ENCODE measurements around the gene RASA3.

Gene RASA3

DNA sequence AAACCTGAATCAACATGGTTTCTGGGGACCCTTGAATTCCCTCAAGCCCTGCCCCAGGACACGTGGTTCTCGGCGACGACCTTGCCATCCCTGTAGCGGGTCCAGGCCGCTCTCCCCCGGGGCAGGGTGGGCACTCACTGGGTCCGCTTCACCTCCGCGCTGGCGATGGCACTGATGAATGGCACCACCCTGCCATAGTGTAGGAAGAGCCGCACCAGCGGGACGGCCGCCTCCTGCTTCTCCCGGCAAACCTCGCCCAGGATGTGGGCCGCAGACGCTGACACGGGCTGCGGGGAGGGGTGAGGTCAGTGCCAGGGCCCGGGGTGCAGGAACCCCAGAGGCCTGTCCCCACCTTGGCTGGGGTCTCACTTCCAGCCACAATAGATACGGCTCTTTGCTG is 114.5 kb downstream of the RASA3 start:
- TF ChIP-seq, protein P1, sequence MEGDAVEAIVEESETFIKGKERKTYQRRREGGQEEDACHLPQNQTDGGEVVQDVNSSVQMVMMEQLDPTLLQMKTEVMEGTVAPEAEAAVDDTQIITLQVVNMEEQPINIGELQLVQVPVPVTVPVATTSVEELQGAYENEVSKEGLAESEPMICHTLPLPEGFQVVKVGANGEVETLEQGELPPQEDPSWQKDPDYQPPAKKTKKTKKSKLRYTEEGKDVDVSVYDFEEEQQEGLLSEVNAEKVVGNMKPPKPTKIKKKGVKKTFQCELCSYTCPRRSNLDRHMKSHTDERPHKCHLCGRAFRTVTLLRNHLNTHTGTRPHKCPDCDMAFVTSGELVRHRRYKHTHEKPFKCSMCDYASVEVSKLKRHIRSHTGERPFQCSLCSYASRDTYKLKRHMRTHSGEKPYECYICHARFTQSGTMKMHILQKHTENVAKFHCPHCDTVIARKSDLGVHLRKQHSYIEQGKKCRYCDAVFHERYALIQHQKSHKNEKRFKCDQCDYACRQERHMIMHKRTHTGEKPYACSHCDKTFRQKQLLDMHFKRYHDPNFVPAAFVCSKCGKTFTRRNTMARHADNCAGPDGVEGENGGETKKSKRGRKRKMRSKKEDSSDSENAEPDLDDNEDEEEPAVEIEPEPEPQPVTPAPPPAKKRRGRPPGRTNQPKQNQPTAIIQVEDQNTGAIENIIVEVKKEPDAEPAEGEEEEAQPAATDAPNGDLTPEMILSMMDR (IDR thresholded peaks at IDR 0.05; ENCODE audit: low read depth, low read length), result no peak
- TF ChIP-seq EZH2phosphoT487 (IDR thresholded peaks at IDR 0.05; ENCODE audit: low read depth), result no peak
- Histone ChIP-seq H3K9me3 (ENCODE audit: insufficient read depth, low read length) (no peaks in the 10 kb centered on the region), H3K79me2 (ENCODE audit: low read length) (no peaks in the 10 kb centered on the region), H3K4me2 (ENCODE audit: low read length) (no peak overlapping the region), H4K20me1 (ENCODE audit: insufficient read depth, low read length) (no peaks in the 10 kb centered on the region), H3K4me3 (ENCODE audit: low read length) (no peak overlapping the region), H3K36me3 (replicated peaks; ENCODE audit: low read depth, low read length) (no peaks in the 10 kb centered on the region), H3K9ac (ENCODE audit: low read length) (no peak overlapping the region), H3K27ac (ENCODE audit: low read length) (no peak overlapping the region), H2AFZ (ENCODE audit: low read depth, low read length) (no peak overlapping the region), H3K4me1 (ENCODE audit: low read length) (no peaks in the 10 kb centered on the region), H3K27me3 (ENCODE audit: low read depth, low read length) (no peaks in the 10 kb centered on the region)

DNA sequence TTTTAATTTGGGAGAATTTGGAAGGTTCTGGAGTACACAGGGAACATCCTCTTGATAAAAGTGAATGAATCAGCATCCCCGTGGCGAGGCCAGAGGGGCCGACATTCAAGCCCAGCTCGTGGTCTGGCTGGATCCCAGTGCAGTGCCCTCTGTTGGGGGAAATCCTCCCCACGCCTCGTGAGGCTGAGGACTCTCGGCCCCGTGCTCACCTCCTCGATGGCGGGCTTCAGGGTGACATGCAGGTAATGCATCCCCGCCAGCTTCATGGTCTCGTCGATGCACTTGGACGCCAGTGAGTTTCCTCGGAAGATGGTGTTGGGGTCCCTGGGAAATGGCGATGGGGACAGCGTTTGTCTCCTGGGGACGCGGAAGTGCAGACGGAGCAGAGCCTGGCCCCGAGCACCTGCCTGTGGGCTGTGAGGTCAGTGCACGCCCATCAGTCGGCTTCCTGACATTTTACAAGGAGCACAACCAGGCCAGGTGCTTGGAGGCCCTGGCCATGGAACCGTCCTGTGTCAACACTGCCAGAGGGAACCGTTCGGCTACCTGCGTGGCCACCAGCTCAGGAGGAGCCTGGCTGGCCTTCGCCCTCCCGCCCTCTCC is 115.3 kb downstream of the RASA3 start:
- no peaks in the 10 kb centered on the region for H4K20me1 ChIP-seq (ENCODE audit: insufficient read depth, low read length)
- H3K9ac ChIP-seq (ENCODE audit: low read length), result no peak overlapping the region
- H3K4me2 ChIP-seq (ENCODE audit: low read length), result no peak overlapping the region
- no peaks in the 10 kb centered on the region for H3K79me2 ChIP-seq (ENCODE audit: low read length)
- H3K27ac ChIP-seq (ENCODE audit: low read length), result no peak overlapping the region
- TF ChIP-seq, protein P1 (IDR thresholded peaks at IDR 0.05; ENCODE audit: low read depth, low read length), result no peak; the same call in 1 of the 2 replicates
- no peak for TF ChIP-seq EZH2phosphoT487 (IDR thresholded peaks at IDR 0.05; ENCODE audit: low read depth)
- H3K4me3 ChIP-seq (ENCODE audit: low read length), result no peak overlapping the region
- no peaks in the 10 kb centered on the region for H3K9me3 ChIP-seq (ENCODE audit: insufficient read depth, low read length)
- no peak overlapping the region for H2AFZ ChIP-seq (ENCODE audit: low read depth, low read length)
- no peaks in the 10 kb centered on the region for H3K4me1 ChIP-seq (ENCODE audit: low read length)
- no peaks in the 10 kb centered on the region for H3K36me3 ChIP-seq (replicated peaks; ENCODE audit: low read depth, low read length)
- no peaks in the 10 kb centered on the region for H3K27me3 ChIP-seq (ENCODE audit: low read depth, low read length)

DNA sequence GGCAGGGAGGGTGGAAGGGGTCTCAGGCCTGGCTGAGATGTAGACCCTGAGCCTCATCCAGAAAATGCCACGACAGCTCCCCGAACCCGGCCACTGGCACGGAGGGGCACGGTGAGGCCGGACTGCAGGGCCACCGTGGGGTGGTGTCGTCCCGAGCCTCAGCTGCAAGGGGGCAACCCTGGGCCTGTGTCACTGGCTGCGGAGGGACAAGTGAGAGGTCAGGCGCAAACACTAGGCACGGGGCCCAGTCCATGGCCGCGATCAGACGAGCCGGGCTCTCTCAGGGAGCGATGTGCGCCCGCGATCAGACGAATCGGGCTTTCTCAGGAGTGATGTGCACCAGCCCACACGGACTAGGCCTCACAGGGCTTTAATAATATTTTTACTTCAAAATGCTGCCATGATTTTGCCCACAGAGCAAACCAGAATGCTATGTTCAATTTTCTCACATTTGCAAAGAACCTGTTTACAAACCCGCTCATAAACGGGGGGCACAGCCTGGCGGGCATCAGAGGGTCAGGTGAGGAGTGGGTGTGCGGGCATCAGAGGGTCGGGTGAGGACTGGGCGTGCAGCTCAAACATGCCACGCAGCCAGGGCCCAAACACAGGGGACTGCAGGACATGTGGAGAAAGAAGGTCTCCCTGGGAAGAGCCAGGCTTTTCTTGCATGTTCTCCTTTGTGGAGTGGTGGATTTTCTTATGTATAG is 115.9 kb downstream of the RASA3 start:
- H3K4me1 ChIP-seq (ENCODE audit: low read length), result no peaks in the 10 kb centered on the region
- H3K27me3 ChIP-seq (ENCODE audit: low read depth, low read length), result no peaks in the 10 kb centered on the region
- no peak overlapping the region for H3K9ac ChIP-seq (ENCODE audit: low read length)
- H2AFZ ChIP-seq (ENCODE audit: low read depth, low read length), result no peak overlapping the region
- no peak overlapping the region for H3K27ac ChIP-seq (ENCODE audit: low read length)
- H3K4me2 ChIP-seq (ENCODE audit: low read length), result no peak overlapping the region
- no peak overlapping the region for H3K4me3 ChIP-seq (ENCODE audit: low read length)
- no peaks in the 10 kb centered on the region for H4K20me1 ChIP-seq (ENCODE audit: insufficient read depth, low read length)
- no peaks in the 10 kb centered on the region for H3K79me2 ChIP-seq (ENCODE audit: low read length)
- TF ChIP-seq, protein P1 (IDR thresholded peaks at IDR 0.05; ENCODE audit: low read depth, low read length), result no peak
- no peak for TF ChIP-seq EZH2phosphoT487 (IDR thresholded peaks at IDR 0.05; ENCODE audit: low read depth)
- H3K36me3 ChIP-seq (replicated peaks; ENCODE audit: low read depth, low read length), result no peaks in the 10 kb centered on the region
- no peaks in the 10 kb centered on the region for H3K9me3 ChIP-seq (ENCODE audit: insufficient read depth, low read length)

DNA sequence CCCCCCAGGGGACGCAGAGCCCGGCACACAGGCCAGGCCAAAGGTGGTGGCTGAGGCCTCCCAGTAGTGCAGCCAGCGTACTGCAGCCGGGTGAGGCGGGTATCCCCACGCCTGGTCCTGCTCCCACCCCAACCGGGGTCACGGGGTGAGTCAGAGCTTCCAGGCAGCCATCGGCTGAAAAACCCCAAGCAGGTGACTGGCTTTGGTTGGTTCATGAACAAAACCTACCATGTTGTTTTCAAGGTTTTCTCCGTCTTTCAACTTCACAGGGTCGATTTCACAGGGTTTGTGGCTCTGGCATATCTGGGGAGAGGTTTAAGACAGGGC is 116.5 kb downstream of the RASA3 start:
- no peaks in the 10 kb centered on the region for H3K27me3 ChIP-seq (ENCODE audit: low read depth, low read length)
- TF ChIP-seq, protein P1 (IDR thresholded peaks at IDR 0.05; ENCODE audit: low read depth, low read length), result no peak
- TF ChIP-seq EZH2phosphoT487 (IDR thresholded peaks at IDR 0.05; ENCODE audit: low read depth), result no peak
- H3K36me3 ChIP-seq (replicated peaks; ENCODE audit: low read depth, low read length), result no peaks in the 10 kb centered on the region
- H3K9me3 ChIP-seq (ENCODE audit: insufficient read depth, low read length), result no peaks in the 10 kb centered on the region
- H3K4me3 ChIP-seq (ENCODE audit: low read length), result no peak overlapping the region
- no peaks in the 10 kb centered on the region for H4K20me1 ChIP-seq (ENCODE audit: insufficient read depth, low read length)
- H2AFZ ChIP-seq (ENCODE audit: low read depth, low read length), result no peak overlapping the region
- H3K4me2 ChIP-seq (ENCODE audit: low read length), result no peak overlapping the region
- H3K27ac ChIP-seq (ENCODE audit: low read length), result no peak overlapping the region
- no peaks in the 10 kb centered on the region for H3K79me2 ChIP-seq (ENCODE audit: low read length)
- no peak overlapping the region for H3K9ac ChIP-seq (ENCODE audit: low read length)
- H3K4me1 ChIP-seq (ENCODE audit: low read length), result no peaks in the 10 kb centered on the region

Measured in OCI-LY3 (cell line).